Naive thymus-derived CD4-positive, alpha-beta T cell (primary cell): ENCODE results near the gene FCGBP. TPM values are rescaled to one million over a fixed set of nuclear protein-coding genes. Genes with fewer than 3 reads are reported as not detected.

Experiments used
- ATAC-seq: fragments of 150-1000 bp; cut with Tn5 transposase; 2 replicates; pipeline ENCODE4 v1.10.0; 2021; ENCODE audit warnings: mild to moderate bottlenecking, moderate library complexity
- CTCF ChIA-PET: fragments of 350-600 bp; sonication (Branson Sonifier 250); formaldehyde crosslinking; loops from one replicate; lab custom pipeline; 2021; ENCODE audit warnings: antibody characterized with exemption; lab: Charles Lee
- POLR2A ChIA-PET: fragments of 350-600 bp; sonication (Branson Sonifier 250); formaldehyde crosslinking; loops from one replicate; lab custom pipeline; 2021; ENCODE audit warnings: antibody characterized with exemption, inconsistent platforms; lab: Charles Lee
- DNase-seq, 9 donors: peaks; one replicate each; pipeline versions ENCODE4 v3.0.0 to v3.0.0-alpha.2; 2020 to 2022; ENCODE audit warnings: mixed read lengths in 1 of 9
- H3K27ac ChIP-seq: one replicate; pipeline ENCODE4 v1.7.0; 2013; ENCODE audit warnings: mild to moderate bottlenecking, low read depth, low read length, moderate library complexity
- H3K27me3 ChIP-seq, 2 donors: one replicate each; pipeline ENCODE4 v1.7.0; 2013; ENCODE audit warnings: low read length in 2 of 2, mild to moderate bottlenecking in 2 of 2, moderate library complexity in 2 of 2; ENCODE audit not compliant: control insufficient read depth in 2 of 2, insufficient read depth in 2 of 2
- H3K36me3 ChIP-seq, 3 experiments: 1 replicate in 2 of 3; 2 replicates in 1 of 3; pipeline ENCODE4 v1.7.0; 2013; ENCODE audit warnings: low read length in 3 of 3, mild to moderate bottlenecking in 3 of 3, moderate library complexity in 1 of 3; ENCODE audit not compliant: insufficient read depth in 3 of 3, control insufficient read depth in 2 of 3
- H3K4me1 ChIP-seq, 2 donors: one replicate each; pipeline ENCODE4 v1.7.0; 2013; ENCODE audit warnings: low read length in 2 of 2, mild to moderate bottlenecking in 2 of 2, moderate library complexity in 1 of 2; ENCODE audit not compliant: control insufficient read depth in 2 of 2, insufficient read depth in 2 of 2
- H3K4me3 ChIP-seq: 2 replicates; pipeline ENCODE4 v1.7.0; 2013; ENCODE audit warnings: mild to moderate bottlenecking, low read length
- H3K9me3 ChIP-seq, 3 experiments: 1 replicate in 2 of 3; 2 replicates in 1 of 3; pipeline ENCODE4 v1.7.0; 2013; ENCODE audit warnings: low read length in 3 of 3; ENCODE audit not compliant: control insufficient read depth in 2 of 3
- H3K27ac Mint-ChIP-seq, 9 donors: one replicate each; pipeline ENCODE4 v1.8.0; 2020 to 2022; ENCODE audit warnings: mixed read lengths in 9 of 9, mild to moderate bottlenecking in 8 of 9, moderate library complexity in 5 of 9, inconsistent platforms in 2 of 9
- H3K27me3 Mint-ChIP-seq, 5 donors: one replicate each; pipeline ENCODE4 v1.8.0; 2021 to 2022; ENCODE audit warnings: mixed read lengths in 5 of 5, mild to moderate bottlenecking in 1 of 5
- H3K36me3 Mint-ChIP-seq, 5 donors: one replicate each; pipeline ENCODE4 v1.8.0; 2020 to 2022; ENCODE audit warnings: mixed read lengths in 5 of 5, mild to moderate bottlenecking in 3 of 5, inconsistent platforms in 1 of 5
- H3K4me1 Mint-ChIP-seq, 7 donors: one replicate each; pipeline ENCODE4 v1.8.0; 2020 to 2022; ENCODE audit warnings: mixed read lengths in 7 of 7, mild to moderate bottlenecking in 3 of 7, inconsistent platforms in 1 of 7
- H3K4me3 Mint-ChIP-seq, 10 donors: one replicate each; pipeline ENCODE4 v1.8.0; 2020 to 2022; ENCODE audit warnings: mild to moderate bottlenecking in 10 of 10, mixed read lengths in 10 of 10, moderate library complexity in 6 of 10, inconsistent platforms in 2 of 10
- H3K9me3 Mint-ChIP-seq, 11 donors: one replicate each; pipeline ENCODE4 v1.8.0; 2020 to 2022; ENCODE audit warnings: mixed read lengths in 11 of 11, mild to moderate bottlenecking in 4 of 11, inconsistent platforms in 1 of 11, moderate library complexity in 1 of 11
- intact Hi-C, 2 donors: fragments of 100-400 bp; cut with micrococcal nuclease; formaldehyde crosslinking; loops; one replicate each; pipeline ENCODE4 v1.15.1; 2023
- polyA plus RNA-seq, 2 donors: library from polyadenylated mRNA; unstranded; fragments of 300-500 nt; fragmentation: Illumina TruSeq; gene quantifications; one replicate each; pipeline ENCODE4 v1.2.3, GENCODE V29; 2021
- total RNA-seq, 6 experiments: library from RNA in 5 of 6; stranded (reverse) in 5 of 6; gene quantifications; 1 replicate in 5 of 6; 2 replicates in 1 of 6; pipeline ENCODE4 v1.2.3 and lab custom pipeline; 2021 to 2026

Gene FCGBP
- total and polyA plus RNA-seq, 7 experiments from 2014 or later, result 0.57 to 118 (median 25.9) TPM

DNA sequence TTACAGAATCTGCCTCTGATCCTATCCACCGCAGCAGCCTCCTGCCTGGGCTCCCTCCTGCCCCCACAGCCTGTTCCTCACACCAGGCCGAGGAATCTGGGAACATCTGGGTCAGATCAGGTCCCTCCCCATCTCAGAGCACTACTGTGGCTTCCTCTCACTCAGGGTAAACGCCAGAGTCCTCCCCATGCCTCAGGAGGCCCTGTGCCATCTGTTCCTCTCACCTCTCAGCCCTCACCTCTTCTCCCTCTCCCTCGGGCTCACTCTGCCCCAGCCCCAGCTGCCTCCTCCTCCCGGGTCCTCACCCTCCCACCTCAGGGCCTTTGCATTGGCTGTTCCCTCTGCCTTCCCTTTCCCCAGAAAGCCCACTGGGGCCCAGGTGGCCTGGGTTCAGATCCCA, 18.2 kb downstream of the FCGBP start:
- DNase-seq (no peak), ATAC-seq (no peak)
- Histone ChIP-seq H3K36me3 (peaks cover 0 to 9% (median 0%) of the 10 kb centered on the region in 3 experiments), H3K4me3 (no peak overlapping the region), H3K9me3 (no peaks in the 10 kb centered on the region), H3K4me1 (peaks cover 0 to 4% of the 10 kb centered on the region in 2 donors), H3K27ac (no peak overlapping the region), H3K27me3 (no peaks in the 10 kb centered on the region)
- Mint-ChIP-seq H3K4me3 (no peak overlapping the region), H3K27me3 (no peaks in the 10 kb centered on the region), H3K9me3 (no peaks in the 10 kb centered on the region), H3K36me3 (peaks cover 0 to 26% (median 12%) of the 10 kb centered on the region in 5 donors), H3K4me1 (peaks cover 0 to 26% (median 14%) of the 10 kb centered on the region in 7 donors), H3K27ac (peak overlapping the region in 4 of 9 donors; percentile 21 to 88 (median 48))
- ChIA-PET CTCF (interaction anchor here (0.7 to 0.9 kb wide), 2 partner anchors 25 to 54 kb away, joined by 3 to 4 read pairs; no protein-coding TSS in a partner anchor), POLR2A (interaction anchor here (1.1 kb wide), 1 partner anchor 10 kb away, joined by 4 read pairs; no protein-coding TSS in a partner anchor)
- intact Hi-C loops, result no loop called here

DNA sequence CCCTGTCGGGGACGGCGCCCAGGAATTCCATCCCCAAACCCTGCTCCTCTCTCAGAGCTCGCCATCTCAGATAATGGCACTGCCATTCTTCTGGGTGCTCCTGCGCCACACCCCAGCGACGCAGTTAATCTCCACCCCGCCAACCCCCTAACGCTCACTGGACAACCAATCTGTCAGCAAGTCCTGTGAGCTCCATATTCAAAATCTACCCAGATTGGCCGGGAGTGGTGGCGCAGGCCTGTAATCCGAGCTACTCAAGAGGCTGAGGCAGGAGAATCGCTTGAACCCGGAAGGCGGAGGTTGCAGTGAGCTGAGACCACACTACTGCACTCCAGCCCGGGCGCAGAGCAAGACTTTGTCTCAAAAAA, 18.6 kb downstream of the FCGBP start:
- H3K4me1 ChIP-seq, result peaks cover 0 to 4% of the 10 kb centered on the region in 2 donors
- peaks cover 0 to 9% (median 0%) of the 10 kb centered on the region in 3 experiments for H3K36me3 ChIP-seq
- Mint-ChIP-seq H3K9me3 (no peaks in the 10 kb centered on the region), H3K4me3 (no peak overlapping the region), H3K4me1 (peaks cover 0 to 26% (median 14%) of the 10 kb centered on the region in 7 donors), H3K27me3 (no peaks in the 10 kb centered on the region), H3K36me3 (peaks cover 0 to 26% (median 12%) of the 10 kb centered on the region in 5 donors), H3K27ac (peak overlapping the region in 2 of 9 donors; percentile 21 to 43)
- no peaks in the 10 kb centered on the region for H3K27me3 ChIP-seq
- no peak overlapping the region for H3K27ac ChIP-seq
- intact Hi-C loops, result no loop called here
- no peak overlapping the region for H3K4me3 ChIP-seq
- DNase-seq (no peak), ATAC-seq (no peak)
- no peaks in the 10 kb centered on the region for H3K9me3 ChIP-seq
- CTCF ChIA-PET, result interaction anchor here (0.7 to 0.9 kb wide), 2 partner anchors 26 to 54 kb away, joined by 3 to 4 read pairs; no protein-coding TSS in a partner anchor
- POLR2A ChIA-PET, result interaction anchor here (0.8 to 1.1 kb wide), 2 partner anchors 11 to 31 kb away, joined by 3 to 4 read pairs; no protein-coding TSS in a partner anchor

DNA sequence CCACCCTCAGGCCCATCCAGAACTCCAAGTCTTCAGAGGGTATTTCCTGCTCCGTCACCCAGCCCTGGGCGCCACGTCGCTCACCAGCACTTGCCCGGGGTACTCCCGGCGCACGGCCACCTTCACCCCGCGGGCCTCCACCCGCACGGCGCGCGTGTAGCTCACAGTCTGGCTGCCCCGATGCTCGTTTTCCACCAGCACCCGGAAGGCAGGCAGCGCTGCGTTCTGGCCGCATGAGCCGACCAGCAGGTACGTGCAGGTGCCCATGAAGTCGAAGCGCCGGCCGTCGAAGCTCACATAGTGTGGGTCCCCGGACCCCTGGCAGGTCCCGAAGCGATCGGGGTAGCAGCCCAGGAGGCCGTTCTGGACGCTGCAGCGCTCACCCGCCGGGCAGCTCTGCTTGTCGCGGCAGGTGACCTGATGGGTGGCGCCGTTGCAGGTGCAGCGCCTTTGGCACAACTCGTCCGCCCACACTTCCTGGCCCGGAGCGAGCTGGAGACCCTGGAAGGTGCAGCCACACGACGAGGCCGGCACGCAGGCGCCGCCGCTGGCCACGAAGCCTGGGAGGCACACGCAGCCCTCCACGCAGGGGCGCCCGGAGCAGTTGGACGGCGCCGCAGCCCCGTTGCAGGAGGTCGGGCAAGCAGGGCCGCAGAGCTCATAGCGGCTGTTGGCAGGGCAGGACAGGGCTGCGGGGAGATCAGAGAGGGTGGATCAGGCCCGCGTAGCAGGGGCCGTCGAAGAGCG, 19.2 kb downstream of the FCGBP start:
- peaks cover 0 to 26% (median 14%) of the 10 kb centered on the region in 5 donors for H3K36me3 Mint-ChIP-seq
- Histone ChIP-seq H3K27me3 (no peaks in the 10 kb centered on the region), H3K36me3 (peaks cover 0 to 9% (median 0%) of the 10 kb centered on the region in 3 experiments), H3K9me3 (no peaks in the 10 kb centered on the region), H3K27ac (no peak overlapping the region), H3K4me3 (no peak overlapping the region), H3K4me1 (peaks cover 0 to 4% of the 10 kb centered on the region in 2 donors)
- POLR2A ChIA-PET, result interaction anchor here (0.8 to 1.1 kb wide), 3 partner anchors 11 to 36 kb away, joined by 3 to 4 read pairs (median 3); no protein-coding TSS in a partner anchor
- peaks cover 0 to 26% (median 14%) of the 10 kb centered on the region in 7 donors for H3K4me1 Mint-ChIP-seq
- DNase-seq (no peak), ATAC-seq (no peak)
- H3K27me3 Mint-ChIP-seq, result no peaks in the 10 kb centered on the region
- no peak overlapping the region for H3K27ac Mint-ChIP-seq
- no peak overlapping the region for H3K4me3 Mint-ChIP-seq
- no peaks in the 10 kb centered on the region for H3K9me3 Mint-ChIP-seq
- CTCF ChIA-PET, result interaction anchor here (0.7 to 0.9 kb wide), 2 partner anchors 26 to 55 kb away, joined by 3 to 4 read pairs; no protein-coding TSS in a partner anchor
- intact Hi-C loops, result no loop called here

DNA sequence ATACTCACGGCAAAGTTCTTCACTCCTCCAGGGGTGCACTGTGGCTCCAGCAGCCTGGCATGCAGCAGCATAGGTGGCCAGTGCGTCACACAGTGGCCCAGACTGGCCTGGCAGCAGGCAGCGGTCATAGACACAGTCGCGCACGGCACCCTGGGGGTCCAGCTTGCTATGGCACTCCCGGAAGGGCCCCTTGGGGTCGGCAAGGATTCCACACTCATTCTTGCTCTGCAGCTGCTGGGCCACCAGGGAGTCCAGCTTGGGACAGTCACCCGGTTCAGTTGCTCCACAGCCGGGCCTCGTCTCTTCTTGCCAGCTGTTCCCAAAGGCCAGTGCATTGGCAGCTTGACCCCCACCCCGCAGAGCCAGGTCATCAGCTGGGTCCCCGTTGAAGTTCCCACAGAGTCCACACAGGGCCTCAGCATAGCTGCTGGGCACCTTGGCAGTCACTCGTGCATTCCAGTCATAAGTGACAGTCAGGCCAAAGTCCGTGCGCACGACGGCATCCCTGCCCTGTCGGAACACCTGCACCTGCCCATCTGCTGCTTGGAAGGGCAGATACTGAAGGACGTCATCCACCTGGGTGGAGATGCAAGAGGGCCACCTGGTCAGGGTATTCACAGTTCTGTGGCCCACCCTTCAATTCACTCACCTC, 20.6 kb downstream of the FCGBP start:
- peaks cover 0 to 20% (median 13%) of the 10 kb centered on the region in 7 donors for H3K4me1 Mint-ChIP-seq
- H3K36me3 ChIP-seq, result peaks cover 0 to 9% (median 0%) of the 10 kb centered on the region in 3 experiments
- ChIA-PET CTCF (interaction anchor here (2.4 kb wide), 1 partner anchor 57 kb away, joined by 7 read pairs; the partner anchor contains the start of gene PSMC4), POLR2A (interaction anchor here (1.2 kb wide), 1 partner anchor 57 kb away, joined by 5 read pairs; the partner anchor contains the start of gene PSMC4)
- H3K9me3 Mint-ChIP-seq, result no peaks in the 10 kb centered on the region
- no peaks in the 10 kb centered on the region for H3K27me3 ChIP-seq
- H3K36me3 Mint-ChIP-seq, result peaks cover 0 to 17% (median 5%) of the 10 kb centered on the region in 5 donors
- no peak for DNase-seq
- no peak overlapping the region for H3K4me3 ChIP-seq
- H3K27me3 Mint-ChIP-seq, result no peaks in the 10 kb centered on the region
- H3K9me3 ChIP-seq, result no peaks in the 10 kb centered on the region
- intact Hi-C loops, result loop anchor here in 1 of 2 donors (5.0 kb wide), 1 partner anchor 58 kb away; the partner anchor contains the start of gene PSMC4
- H3K27ac Mint-ChIP-seq, result no peak overlapping the region
- peaks cover 0 to 4% of the 10 kb centered on the region in 2 donors for H3K4me1 ChIP-seq
- no peak overlapping the region for H3K4me3 Mint-ChIP-seq
- ATAC-seq, result no peak
- H3K27ac ChIP-seq, result no peak overlapping the region

DNA sequence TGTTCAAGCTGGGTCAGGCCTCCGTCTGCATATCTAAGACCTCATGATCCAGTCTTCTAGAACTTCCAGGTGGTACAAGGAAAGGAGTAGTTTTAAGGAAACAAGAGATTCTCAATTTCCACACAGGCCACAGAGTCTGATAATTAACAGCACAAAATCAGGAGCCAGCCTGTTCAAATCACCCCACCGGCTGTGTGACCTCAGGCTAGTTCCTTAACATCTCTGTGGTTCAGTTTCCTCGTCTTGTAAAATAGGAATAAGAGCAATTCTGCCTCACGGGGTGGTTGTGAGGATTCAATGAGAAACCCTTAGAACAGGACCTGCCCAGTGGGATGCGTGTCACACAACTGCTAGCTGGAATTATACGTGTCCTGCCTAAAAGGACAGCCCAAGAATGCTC, 25.6 kb downstream of the FCGBP start:
- intact Hi-C loops, result no loop called here
- Histone ChIP-seq H3K27me3 (no peaks in the 10 kb centered on the region), H3K4me3 (no peak overlapping the region), H3K4me1 (no peaks in the 10 kb centered on the region), H3K27ac (no peak overlapping the region), H3K9me3 (no peaks in the 10 kb centered on the region), H3K36me3 (no peaks in the 10 kb centered on the region)
- no peak for DNase-seq
- POLR2A ChIA-PET, result interaction anchor here (0.6 to 3.2 kb wide), 3 partner anchors 33 to 394 kb away, joined by 3 to 14 read pairs (median 3); partner anchors contain the start of genes PSMC4 and SELENOV
- Mint-ChIP-seq H3K27ac (peak overlapping the region in 4 of 9 donors; percentile 1 to 81 (median 62)), H3K4me1 (peaks cover 5 to 25% (median 22%) of the 10 kb centered on the region in 7 donors), H3K36me3 (peaks cover 0 to 8% (median 0%) of the 10 kb centered on the region in 5 donors), H3K27me3 (no peaks in the 10 kb centered on the region), H3K9me3 (no peaks in the 10 kb centered on the region), H3K4me3 (no peak overlapping the region)
- ATAC-seq, result no peak
- CTCF ChIA-PET, result interaction anchor here (0.7 to 1.6 kb wide), 2 partner anchors 53 to 62 kb away, joined by 5 to 8 read pairs; partner anchors contain the start of gene PSMC4
